Nephron (organoid): ENCODE measurements around the gene DNAJC12.

Source experiments
- H3K27ac Mint-ChIP-seq, 3 experiments: 2 replicates each; pipeline ENCODE4 v1.8.0; 2020; ENCODE audit warnings: mixed read lengths in 3 of 3, mild to moderate bottlenecking in 2 of 3, moderate library complexity in 1 of 3
- H3K27me3 Mint-ChIP-seq: 2 replicates; pipeline ENCODE4 v1.8.0; 2021; ENCODE audit warnings: low read depth, mild to moderate bottlenecking, moderate library complexity, mixed read lengths
- H3K36me3 Mint-ChIP-seq: 2 replicates; pipeline ENCODE4 v1.8.0; 2020; ENCODE audit warnings: low read depth, mixed read lengths
- H3K4me1 Mint-ChIP-seq: 2 replicates; pipeline ENCODE4 v1.8.0; 2020; ENCODE audit warnings: mixed read lengths
- H3K4me3 Mint-ChIP-seq, 3 experiments: 2 replicates each; pipeline ENCODE4 v1.8.0; 2020; ENCODE audit warnings: mild to moderate bottlenecking in 3 of 3, mixed read lengths in 3 of 3, moderate library complexity in 2 of 3
- H3K9me3 Mint-ChIP-seq: 2 replicates; pipeline ENCODE4 v1.8.0; 2020; ENCODE audit warnings: mixed read lengths
- TF ChIP-seq, protein P1 (sequence below), 3 experiments: fragments of 200-600 bp; sonication (generic); IDR thresholded peaks; one replicate each; pipeline ENCODE4 v1.5.0; 2021; ENCODE audit warnings: antibody characterized with exemption in 3 of 3; ENCODE audit not compliant: unreplicated experiment in 3 of 3

DNAJC12 gene

DNA sequence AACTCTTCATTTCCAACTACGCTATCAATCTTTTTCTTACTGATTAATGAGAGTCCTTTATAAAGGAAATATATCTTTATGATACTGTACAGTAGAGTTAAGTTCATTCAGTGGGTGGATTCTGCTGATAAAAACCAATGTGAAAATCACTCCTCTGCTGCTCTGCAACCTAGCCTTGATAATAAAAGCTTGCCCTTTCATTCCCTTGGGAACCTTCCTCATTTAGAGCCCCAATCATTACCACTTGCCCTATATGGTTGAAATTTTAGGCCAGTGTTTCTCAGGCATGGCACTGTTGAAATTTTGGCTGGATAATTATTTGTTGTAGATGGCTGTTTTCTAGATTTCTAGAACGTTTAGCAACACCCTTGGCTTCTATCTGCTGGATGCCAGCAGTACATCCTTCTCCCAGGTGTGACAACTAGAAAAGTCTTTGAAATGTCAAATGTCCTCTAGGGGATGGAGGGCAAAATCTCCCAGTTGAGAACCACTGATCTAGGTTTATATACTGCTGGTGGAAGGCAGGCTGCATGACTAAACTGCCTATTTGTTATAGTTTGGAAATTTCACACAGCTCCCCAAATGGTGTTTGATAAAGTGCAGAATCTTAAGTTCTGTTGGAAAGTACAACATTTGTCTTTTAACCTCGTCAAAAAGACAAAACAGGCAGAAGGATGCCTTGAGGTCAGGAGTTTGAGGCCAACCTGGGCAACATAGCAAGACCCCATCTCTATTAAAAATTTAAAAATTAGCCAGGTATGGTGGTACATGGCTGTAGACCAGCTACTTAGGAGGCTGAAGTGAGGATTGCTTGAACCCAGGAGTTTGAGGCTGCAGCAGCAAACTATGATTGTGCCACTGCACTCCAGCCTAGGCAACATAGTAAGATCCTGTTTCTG is 37.6 kb upstream of the DNAJC12 start:
- Mint-ChIP-seq H3K27ac (no peak overlapping the region), H3K4me1 (no peaks in the 10 kb centered on the region), H3K36me3 (no peaks in the 10 kb centered on the region), H3K27me3 (no peaks in the 10 kb centered on the region), H3K4me3 (no peak overlapping the region), H3K9me3 (no peaks in the 10 kb centered on the region)
- TF ChIP-seq, protein P1, sequence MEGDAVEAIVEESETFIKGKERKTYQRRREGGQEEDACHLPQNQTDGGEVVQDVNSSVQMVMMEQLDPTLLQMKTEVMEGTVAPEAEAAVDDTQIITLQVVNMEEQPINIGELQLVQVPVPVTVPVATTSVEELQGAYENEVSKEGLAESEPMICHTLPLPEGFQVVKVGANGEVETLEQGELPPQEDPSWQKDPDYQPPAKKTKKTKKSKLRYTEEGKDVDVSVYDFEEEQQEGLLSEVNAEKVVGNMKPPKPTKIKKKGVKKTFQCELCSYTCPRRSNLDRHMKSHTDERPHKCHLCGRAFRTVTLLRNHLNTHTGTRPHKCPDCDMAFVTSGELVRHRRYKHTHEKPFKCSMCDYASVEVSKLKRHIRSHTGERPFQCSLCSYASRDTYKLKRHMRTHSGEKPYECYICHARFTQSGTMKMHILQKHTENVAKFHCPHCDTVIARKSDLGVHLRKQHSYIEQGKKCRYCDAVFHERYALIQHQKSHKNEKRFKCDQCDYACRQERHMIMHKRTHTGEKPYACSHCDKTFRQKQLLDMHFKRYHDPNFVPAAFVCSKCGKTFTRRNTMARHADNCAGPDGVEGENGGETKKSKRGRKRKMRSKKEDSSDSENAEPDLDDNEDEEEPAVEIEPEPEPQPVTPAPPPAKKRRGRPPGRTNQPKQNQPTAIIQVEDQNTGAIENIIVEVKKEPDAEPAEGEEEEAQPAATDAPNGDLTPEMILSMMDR (IDR thresholded peaks at IDR 0.05; ENCODE audit: unreplicated experiment in 3 of 3), result no peak

DNA sequence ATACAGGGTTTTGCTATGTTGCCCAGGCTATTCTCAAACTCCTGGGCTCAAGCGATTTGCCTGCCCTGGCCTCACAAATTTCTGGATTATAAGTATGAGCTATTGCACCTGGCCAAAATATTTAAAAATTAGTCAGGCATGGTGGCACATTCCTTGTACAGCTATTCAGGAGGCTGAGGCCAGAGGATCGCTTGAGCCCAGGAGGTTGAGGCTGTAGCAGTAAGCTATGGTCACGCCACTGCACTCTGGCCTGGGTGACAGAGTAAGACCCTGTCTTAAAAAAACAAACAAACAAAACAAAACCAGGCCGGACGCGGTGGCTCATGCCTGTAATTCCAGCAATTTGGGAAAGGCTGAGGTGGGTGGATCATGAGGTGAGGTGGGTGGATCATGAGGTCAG is 32.0 kb upstream of the DNAJC12 start:
- H3K9me3 Mint-ChIP-seq, result no peaks in the 10 kb centered on the region
- H3K27ac Mint-ChIP-seq, result no peak overlapping the region
- H3K4me3 Mint-ChIP-seq, result no peak overlapping the region
- H3K4me1 Mint-ChIP-seq, result no peaks in the 10 kb centered on the region
- TF ChIP-seq, protein P1 (IDR thresholded peaks at IDR 0.05; ENCODE audit: unreplicated experiment in 3 of 3), result no peak
- H3K27me3 Mint-ChIP-seq, result no peaks in the 10 kb centered on the region
- no peaks in the 10 kb centered on the region for H3K36me3 Mint-ChIP-seq

DNA sequence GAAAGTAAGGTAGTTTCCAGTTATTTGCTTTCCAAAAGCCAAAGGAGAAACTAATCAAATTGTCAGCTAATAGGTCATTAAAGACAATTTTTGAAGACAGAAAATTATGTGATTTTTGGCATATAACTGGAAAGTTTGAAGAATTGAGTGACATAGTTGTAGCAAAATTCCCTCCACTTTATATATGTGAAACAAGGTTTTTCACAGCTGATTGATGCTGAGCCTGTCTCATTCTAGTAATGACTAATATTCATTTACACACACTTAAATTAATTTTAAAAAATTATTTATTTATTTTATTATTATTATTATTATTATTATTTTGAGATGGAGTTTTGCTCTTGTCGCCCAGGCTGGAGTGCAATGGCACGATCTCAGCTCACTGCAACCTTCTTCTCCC is 30.1 kb upstream of the DNAJC12 start:
- Mint-ChIP-seq H3K4me1 (no peaks in the 10 kb centered on the region), H3K36me3 (no peaks in the 10 kb centered on the region), H3K27me3 (no peaks in the 10 kb centered on the region), H3K4me3 (no peak overlapping the region), H3K27ac (no peak overlapping the region), H3K9me3 (no peaks in the 10 kb centered on the region)
- TF ChIP-seq, protein P1 (IDR thresholded peaks at IDR 0.05; ENCODE audit: unreplicated experiment in 3 of 3), result no peak

DNA sequence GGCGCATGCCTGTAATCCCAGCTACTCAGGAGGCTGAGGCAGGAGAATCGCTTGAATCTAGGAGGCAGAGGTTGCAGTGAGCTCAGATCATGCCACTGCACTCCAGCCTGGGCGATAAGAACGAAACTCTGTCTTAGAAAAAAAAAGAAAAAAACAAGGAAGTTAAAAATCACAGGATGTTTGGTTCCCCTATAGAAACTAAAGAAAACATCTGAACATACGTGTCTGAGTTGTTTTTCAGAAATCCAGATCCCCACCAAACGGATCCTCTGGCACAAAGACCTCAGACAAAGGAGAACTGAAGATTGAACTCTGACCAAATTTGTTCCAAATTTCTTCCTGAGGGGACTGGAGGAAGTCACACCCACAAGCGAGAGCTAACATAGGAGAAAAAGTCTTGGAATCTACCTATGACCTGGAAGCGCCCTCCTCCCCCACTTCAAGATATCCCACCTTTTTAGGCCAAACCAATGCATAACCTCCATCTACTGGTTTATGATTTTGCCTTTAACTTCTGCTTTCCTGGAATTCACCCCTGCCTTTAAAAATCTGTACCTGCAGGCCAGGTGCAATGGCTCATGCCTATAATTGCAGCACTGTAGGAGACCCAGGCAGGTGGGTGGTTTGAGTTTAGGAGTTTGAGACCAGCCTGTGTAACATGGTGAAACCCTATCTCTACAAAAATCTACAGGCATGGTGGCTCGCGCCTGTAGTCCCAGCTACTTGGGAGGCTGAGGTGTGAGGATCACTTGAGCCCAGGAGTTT is 26.8 kb upstream of the DNAJC12 start:
- H3K4me1 Mint-ChIP-seq, result no peaks in the 10 kb centered on the region
- no peaks in the 10 kb centered on the region for H3K9me3 Mint-ChIP-seq
- TF ChIP-seq, protein P1 (IDR thresholded peaks at IDR 0.05; ENCODE audit: unreplicated experiment in 3 of 3), result no peak
- no peaks in the 10 kb centered on the region for H3K36me3 Mint-ChIP-seq
- no peak overlapping the region for H3K27ac Mint-ChIP-seq
- H3K4me3 Mint-ChIP-seq, result no peak overlapping the region
- no peaks in the 10 kb centered on the region for H3K27me3 Mint-ChIP-seq

DNA sequence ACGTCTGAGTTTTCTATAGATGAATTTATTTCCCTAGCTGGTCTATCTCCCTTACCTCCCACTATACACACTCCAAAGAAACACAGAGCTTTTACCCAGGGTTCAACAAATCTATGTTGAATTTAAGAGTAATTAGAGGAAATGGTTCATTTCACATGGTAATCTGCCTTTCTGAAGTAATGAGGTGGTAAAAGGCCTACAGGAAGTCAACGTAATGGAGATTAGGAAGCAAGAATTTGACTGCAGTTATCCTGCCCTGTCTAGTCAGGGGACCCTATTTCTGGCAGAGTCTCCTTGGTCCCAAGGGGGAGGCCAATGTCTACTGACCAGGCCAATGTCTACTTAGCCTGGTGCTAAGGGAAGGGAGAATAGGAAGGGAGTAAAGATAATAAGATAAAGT is 25.1 kb upstream of the DNAJC12 start:
- H3K4me3 Mint-ChIP-seq, result no peak overlapping the region
- H3K27ac Mint-ChIP-seq, result no peak overlapping the region
- no peaks in the 10 kb centered on the region for H3K9me3 Mint-ChIP-seq
- H3K27me3 Mint-ChIP-seq, result no peaks in the 10 kb centered on the region
- H3K36me3 Mint-ChIP-seq, result no peaks in the 10 kb centered on the region
- no peaks in the 10 kb centered on the region for H3K4me1 Mint-ChIP-seq
- TF ChIP-seq, protein P1 (IDR thresholded peaks at IDR 0.05; ENCODE audit: unreplicated experiment in 3 of 3), result no peak
